Neural cell (in vitro differentiated cells): ENCODE measurements around the gene EFNA4.

ENCODE experiments used
- EP300 ChIP-seq: fragments of 450-650 bp; conservative IDR thresholded peaks from 2 replicates; pipeline ENCODE4 v1.6.1; 2014; ENCODE audit warnings: antibody characterized with exemption, mild to moderate bottlenecking, moderate library complexity; ENCODE audit not compliant: poor library complexity, severe bottlenecking
- MXI1 ChIP-seq: fragments of 450-650 bp; conservative IDR thresholded peaks from 2 replicates; pipeline ENCODE4 v1.6.1; 2014; ENCODE audit warnings: antibody characterized with exemption, mild to moderate bottlenecking; ENCODE audit not compliant: poor library complexity, severe bottlenecking
- TF ChIP-seq, protein P1 (sequence below): fragments of 450-650 bp; IDR thresholded peaks from 2 replicates; pipeline ENCODE4 v1.5.1; 2014; ENCODE audit warnings: antibody characterized with exemption, mild to moderate bottlenecking, moderate library complexity; ENCODE audit not compliant: poor library complexity, severe bottlenecking

DNA sequence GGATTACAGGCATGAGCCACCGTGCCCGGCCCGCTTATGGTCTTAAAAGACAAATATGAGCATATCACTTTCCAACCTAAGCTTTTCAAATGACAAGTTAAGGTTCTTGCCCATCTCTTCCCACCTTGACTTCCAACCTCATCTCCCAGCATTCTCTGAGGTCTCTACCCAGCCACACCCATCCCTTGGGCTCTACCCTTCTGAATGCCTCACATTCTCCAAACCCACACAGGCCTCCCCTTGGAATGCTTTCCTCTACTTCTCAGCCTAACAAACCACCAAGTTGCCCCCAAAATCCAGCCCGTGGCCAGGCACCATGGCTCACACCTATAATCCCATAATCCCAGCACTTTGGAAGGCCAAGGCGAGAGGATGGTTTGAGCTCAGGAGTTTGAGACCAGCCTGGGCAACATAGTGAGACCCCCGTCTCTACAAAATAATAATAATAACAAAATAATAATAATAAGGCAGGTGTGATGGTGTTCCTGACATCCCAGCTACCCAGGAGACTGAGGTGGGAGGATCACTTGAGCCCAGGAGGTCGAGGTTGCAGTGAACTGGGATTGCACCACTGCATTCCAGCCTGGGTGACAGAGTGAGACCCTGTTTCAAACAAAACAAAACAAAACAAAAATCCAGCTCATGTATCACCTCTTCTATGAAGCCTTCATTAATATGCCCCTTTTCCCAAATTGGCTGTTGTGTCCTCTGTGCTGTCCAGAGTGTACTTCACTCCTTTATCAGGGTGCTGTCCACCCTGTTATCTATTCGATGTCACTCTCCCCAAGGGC, 41.2 kb upstream of the EFNA4 start:
- TF ChIP-seq, protein P1, sequence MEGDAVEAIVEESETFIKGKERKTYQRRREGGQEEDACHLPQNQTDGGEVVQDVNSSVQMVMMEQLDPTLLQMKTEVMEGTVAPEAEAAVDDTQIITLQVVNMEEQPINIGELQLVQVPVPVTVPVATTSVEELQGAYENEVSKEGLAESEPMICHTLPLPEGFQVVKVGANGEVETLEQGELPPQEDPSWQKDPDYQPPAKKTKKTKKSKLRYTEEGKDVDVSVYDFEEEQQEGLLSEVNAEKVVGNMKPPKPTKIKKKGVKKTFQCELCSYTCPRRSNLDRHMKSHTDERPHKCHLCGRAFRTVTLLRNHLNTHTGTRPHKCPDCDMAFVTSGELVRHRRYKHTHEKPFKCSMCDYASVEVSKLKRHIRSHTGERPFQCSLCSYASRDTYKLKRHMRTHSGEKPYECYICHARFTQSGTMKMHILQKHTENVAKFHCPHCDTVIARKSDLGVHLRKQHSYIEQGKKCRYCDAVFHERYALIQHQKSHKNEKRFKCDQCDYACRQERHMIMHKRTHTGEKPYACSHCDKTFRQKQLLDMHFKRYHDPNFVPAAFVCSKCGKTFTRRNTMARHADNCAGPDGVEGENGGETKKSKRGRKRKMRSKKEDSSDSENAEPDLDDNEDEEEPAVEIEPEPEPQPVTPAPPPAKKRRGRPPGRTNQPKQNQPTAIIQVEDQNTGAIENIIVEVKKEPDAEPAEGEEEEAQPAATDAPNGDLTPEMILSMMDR = no peak
- TF ChIP-seq EP300 (no peak), MXI1 (no peak)
